ENCODE measurements around the gene MAP3K7. TPM values are rescaled to one million over a fixed set of nuclear protein-coding genes. Genes with fewer than 3 reads are reported as not detected.

MAP3K7 gene
- total RNA-seq, 2 donors from 2014 or later = 16.0 to 16.6 TPM

DNA sequence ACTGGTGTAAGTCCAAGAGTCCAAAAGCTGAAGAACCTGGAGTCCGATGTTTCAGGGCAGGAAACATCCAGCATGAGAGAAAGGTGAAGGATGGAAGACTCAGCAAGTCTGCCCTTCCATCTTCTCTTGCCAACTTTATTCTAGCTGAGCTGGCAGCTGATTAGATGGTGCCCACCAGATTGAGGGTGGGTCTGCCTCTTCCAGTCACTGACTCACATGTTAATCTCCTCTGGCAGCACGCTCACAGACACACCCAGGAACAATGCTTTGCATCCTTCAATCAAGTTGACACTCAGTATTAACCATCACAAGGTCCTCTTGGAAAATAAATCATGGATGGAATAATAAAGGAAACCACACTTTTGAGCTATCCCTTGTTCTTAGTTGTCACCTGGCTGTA lies 121.2 kb downstream of the MAP3K7 start:
- no peak for ATAC-seq
- no peak for DNase-seq
- H3K27me3 Mint-ChIP-seq = no peaks in the 10 kb centered on the region
- no peaks in the 10 kb centered on the region for H3K36me3 Mint-ChIP-seq (ENCODE audit: low read depth)
- peaks cover 33% of the 10 kb centered on the region for H3K4me1 Mint-ChIP-seq
- H3K27ac Mint-ChIP-seq = no peak overlapping the region
- H3K9me3 ChIP-seq (ENCODE audit: control insufficient read depth, low read length, poor library complexity, severe bottlenecking) = no peaks in the 10 kb centered on the region
- H3K4me3 Mint-ChIP-seq = no peak overlapping the region

DNA sequence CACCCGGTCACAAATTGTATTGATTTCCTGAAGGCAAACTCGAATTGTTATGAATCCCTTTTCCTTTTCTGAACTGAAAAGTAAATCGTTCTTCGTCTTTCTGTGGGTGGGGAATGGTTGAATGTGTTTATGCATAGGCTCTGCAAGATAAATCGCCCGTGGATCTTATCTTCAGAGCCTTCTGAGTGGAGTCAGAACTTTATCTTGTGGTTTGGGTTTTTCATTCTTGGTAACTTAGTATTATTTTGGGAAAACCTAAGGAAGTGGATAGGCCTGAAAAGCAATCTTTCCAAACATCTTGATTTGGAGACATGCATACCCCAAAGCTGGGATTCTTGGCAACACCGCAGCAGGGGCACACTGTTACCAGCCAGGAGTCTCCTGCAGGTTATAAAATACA lies 122.4 kb downstream of the MAP3K7 start:
- Mint-ChIP-seq H3K27ac (peak overlapping the region; percentile 92), H3K4me1 (peaks cover 41% of the 10 kb centered on the region), H3K4me3 (no peak overlapping the region), H3K36me3 (ENCODE audit: low read depth) (no peaks in the 10 kb centered on the region), H3K27me3 (no peaks in the 10 kb centered on the region)
- DNase-seq (no peak), ATAC-seq (no peak)
- H3K9me3 ChIP-seq (ENCODE audit: control insufficient read depth, low read length, poor library complexity, severe bottlenecking) = no peaks in the 10 kb centered on the region

DNA sequence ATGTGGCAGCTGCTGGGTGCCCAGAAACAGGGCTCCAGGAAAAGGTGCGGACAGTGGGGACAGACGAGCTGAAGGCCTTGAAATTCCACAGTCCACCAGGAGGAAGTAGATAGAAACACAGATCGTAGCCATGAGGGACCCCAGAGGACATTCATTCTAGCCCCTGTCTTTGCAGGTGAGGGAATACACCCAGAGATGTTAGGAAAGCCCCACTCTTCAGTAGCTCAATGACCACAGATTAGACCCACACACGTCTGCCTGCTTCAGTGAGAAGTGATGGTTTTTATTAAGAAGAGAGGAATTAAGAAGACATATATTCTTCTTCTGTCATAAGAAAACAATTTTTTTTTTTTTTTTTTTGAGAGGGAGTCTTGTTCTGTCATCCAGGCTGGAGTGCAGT lies 123.0 kb downstream of the MAP3K7 start:
- H3K36me3 Mint-ChIP-seq (ENCODE audit: low read depth) = no peaks in the 10 kb centered on the region
- H3K4me3 Mint-ChIP-seq = peak overlapping the region; percentile 78
- peaks cover 47% of the 10 kb centered on the region for H3K4me1 Mint-ChIP-seq
- no peaks in the 10 kb centered on the region for H3K27me3 Mint-ChIP-seq
- no peak for DNase-seq
- H3K27ac Mint-ChIP-seq = peak overlapping the region; percentile 92
- H3K9me3 ChIP-seq (ENCODE audit: control insufficient read depth, low read length, poor library complexity, severe bottlenecking) = no peaks in the 10 kb centered on the region
- peak; percentile 52 for ATAC-seq
